HG02840 (cell line): Measurements from ENCODE around the gene HABP4.

Source experiments
- ATAC-seq: cut with Tn5 transposase; IDR thresholded peaks from one replicate; pipeline ENCODE4 v1.9.1; 2021; ENCODE audit warnings: mild to moderate bottlenecking, moderate library complexity, moderate number of reproducible peaks; ENCODE audit not compliant: unreplicated experiment, low FRiP score

Gene HABP4

GRCh38 chr9:96449845-96450612 is at the start of gene HABP4:
Gene HABP4, plus strand, starts transcription at chr9:96450169. Its CDS starts 111 bp downstream, at chr9:96450280.
- ATAC-seq, result peak; percentile 95

- ATAC-seq, result no peak
Observed at GRCh38 chr9:96408409-96409280, 41.3 kb upstream of the HABP4 start.

GRCh38 chr9:96411129-96411838 is 38.7 kb upstream of the HABP4 start:
- no peak for ATAC-seq

- ATAC-seq, result no peak
Observed at GRCh38 chr9:96412174-96412913, 37.6 kb upstream of the HABP4 start.

GRCh38 chr9:96413302-96414221 is 36.4 kb upstream of the HABP4 start:
- ATAC-seq, result no peak

- ATAC-seq, result peak; percentile 26
Observed at GRCh38 chr9:96417051-96417586, 32.9 kb upstream of the HABP4 start.

- ATAC-seq, result no peak
Observed at GRCh38 chr9:96417661-96418082, 32.3 kb upstream of the HABP4 start.

GRCh38 chr9:96418083-96418919 is 31.7 kb upstream of the HABP4 start, which contains the start of gene ZNF367:
Gene ZNF367, minus strand, starts transcription at chr9:96418370. Its CDS starts 338 bp downstream, at chr9:96418032.
- ATAC-seq, result peak; percentile 60

GRCh38 chr9:96418920-96419690 is 30.9 kb upstream of the HABP4 start:
- ATAC-seq, result peak; percentile 23

- ATAC-seq, result no peak
Observed at GRCh38 chr9:96419691-96419969, 30.3 kb upstream of the HABP4 start.

GRCh38 chr9:96420468-96421219 is 29.3 kb upstream of the HABP4 start:
- ATAC-seq, result no peak

GRCh38 chr9:96423322-96423984 is 26.5 kb upstream of the HABP4 start:
- ATAC-seq, result no peak

- ATAC-seq, result no peak
Observed at GRCh38 chr9:96423985-96424336, 26.0 kb upstream of the HABP4 start.

- ATAC-seq, result no peak
Observed at GRCh38 chr9:96425500-96426169, 24.3 kb upstream of the HABP4 start.

GRCh38 chr9:96429732-96430131 is 20.2 kb upstream of the HABP4 start:
- no peak for ATAC-seq

GRCh38 chr9:96430377-96430776 is 19.6 kb upstream of the HABP4 start:
- ATAC-seq, result no peak
